Measurements from ENCODE around the gene MPPED1.

Gene MPPED1

GRCh38 chr22:43550024-43550620 lies 138.3 kb downstream of the MPPED1 start:
- no peak for DNase-seq

GRCh38 chr22:43550672-43551071 lies 138.9 kb downstream of the MPPED1 start:
- no peak for DNase-seq

- no peak for DNase-seq
Measured at GRCh38 chr22:43553451-43554258, 141.8 kb downstream of the MPPED1 start.

GRCh38 chr22:43554259-43554636 lies 142.4 kb downstream of the MPPED1 start:
- DNase-seq = no peak

- no peak for DNase-seq
Measured at GRCh38 chr22:43554694-43555365, 143.0 kb downstream of the MPPED1 start.

- no peak for DNase-seq
Measured at GRCh38 chr22:43555561-43556515, 144.0 kb downstream of the MPPED1 start.
